ENCODE data around the gene PSKH1.

The PSKH1 gene

DNA sequence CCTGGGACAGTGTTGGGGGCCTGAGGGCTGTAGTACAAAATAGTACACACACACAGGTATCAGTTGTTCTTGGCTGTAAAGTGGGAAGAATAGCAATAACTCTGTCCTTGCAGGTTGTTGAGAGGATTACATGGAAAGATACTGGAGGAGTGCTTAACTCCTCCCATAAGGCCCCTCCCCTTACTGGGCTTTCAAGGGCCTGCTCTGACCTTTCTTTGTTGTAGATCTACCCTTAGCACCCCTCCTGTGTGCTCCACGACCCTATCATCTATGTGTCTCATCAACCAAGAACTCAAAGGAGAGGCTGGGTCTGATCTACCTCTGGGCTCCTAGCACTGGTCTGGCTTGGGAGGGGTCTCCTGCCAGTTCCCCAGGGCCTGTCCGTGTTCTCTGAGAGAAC, 28.5 kb upstream of the PSKH1 start:
- DNase-seq (ENCODE audit: low spot score), result no peak
- TF ChIP-seq, protein P1, sequence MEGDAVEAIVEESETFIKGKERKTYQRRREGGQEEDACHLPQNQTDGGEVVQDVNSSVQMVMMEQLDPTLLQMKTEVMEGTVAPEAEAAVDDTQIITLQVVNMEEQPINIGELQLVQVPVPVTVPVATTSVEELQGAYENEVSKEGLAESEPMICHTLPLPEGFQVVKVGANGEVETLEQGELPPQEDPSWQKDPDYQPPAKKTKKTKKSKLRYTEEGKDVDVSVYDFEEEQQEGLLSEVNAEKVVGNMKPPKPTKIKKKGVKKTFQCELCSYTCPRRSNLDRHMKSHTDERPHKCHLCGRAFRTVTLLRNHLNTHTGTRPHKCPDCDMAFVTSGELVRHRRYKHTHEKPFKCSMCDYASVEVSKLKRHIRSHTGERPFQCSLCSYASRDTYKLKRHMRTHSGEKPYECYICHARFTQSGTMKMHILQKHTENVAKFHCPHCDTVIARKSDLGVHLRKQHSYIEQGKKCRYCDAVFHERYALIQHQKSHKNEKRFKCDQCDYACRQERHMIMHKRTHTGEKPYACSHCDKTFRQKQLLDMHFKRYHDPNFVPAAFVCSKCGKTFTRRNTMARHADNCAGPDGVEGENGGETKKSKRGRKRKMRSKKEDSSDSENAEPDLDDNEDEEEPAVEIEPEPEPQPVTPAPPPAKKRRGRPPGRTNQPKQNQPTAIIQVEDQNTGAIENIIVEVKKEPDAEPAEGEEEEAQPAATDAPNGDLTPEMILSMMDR (conservative IDR thresholded peaks at IDR 0.05; ENCODE audit: low read depth), result no peak
- CTCF ChIA-PET, result interaction anchor here (1.3 kb wide), 1 partner anchor 192 kb away, joined by 4 read pairs; no protein-coding TSS in a partner anchor
- POLR2A ChIA-PET (ENCODE audit: low non-redundant PET), result interaction anchor here (0.7 kb wide), 1 partner anchor 20 kb away, joined by 3 read pairs; no protein-coding TSS in a partner anchor
- H3K27ac ChIP-seq, result peak overlapping the region; percentile 17; the same call in 1 of the 2 replicates

DNA sequence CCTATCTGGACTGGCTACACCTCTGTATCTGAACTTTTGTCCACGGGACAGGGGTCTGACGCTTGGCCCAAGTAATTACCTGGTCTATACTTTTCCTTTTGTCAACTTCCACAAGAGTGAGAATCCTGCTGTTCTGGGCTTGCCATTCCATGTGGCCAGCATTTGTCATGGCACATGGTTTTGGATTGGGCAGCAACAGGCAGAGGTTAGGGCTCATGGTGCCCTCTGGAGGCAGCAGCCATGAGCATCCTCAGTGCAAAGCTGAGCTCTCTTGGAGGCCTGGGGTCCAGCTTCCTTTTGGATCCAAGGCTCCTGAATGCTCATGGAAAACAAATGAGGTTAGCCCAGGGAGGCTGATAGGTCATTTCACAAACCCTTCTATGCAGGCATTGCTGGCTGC, 27.7 kb upstream of the PSKH1 start:
- peak overlapping the region; percentile 17; the same call in 1 of the 2 replicates for H3K27ac ChIP-seq
- DNase-seq (ENCODE audit: low spot score), result no peak
- TF ChIP-seq, protein P1 (conservative IDR thresholded peaks at IDR 0.05; ENCODE audit: low read depth), result no peak; the same call in 1 of the 2 replicates
- ChIA-PET CTCF (interaction anchor here (0.6 to 1.3 kb wide), 5 partner anchors 46 to 236 kb away, joined by 3 to 5 read pairs (median 4); no protein-coding TSS in a partner anchor), POLR2A (ENCODE audit: low non-redundant PET) (no interaction called here)

DNA sequence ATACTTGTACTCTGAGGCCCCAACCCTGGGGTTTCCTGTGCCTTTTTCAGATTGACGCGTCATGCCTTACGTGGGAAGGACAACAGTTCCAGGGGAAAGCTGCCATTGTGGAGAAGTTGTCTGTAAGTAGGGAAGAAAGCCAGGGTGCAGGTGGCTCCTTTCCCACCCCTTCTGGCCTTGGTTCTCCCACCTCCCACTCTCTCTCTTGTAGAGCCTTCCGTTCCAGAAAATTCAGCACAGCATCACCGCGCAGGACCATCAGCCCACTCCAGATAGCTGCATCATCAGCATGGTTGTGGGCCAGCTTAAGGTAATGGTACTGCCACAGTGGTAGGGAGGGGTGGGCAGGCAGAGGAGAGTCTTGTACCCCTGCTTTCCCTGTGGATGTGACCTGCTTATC, 24.8 kb upstream of the PSKH1 start:
- TF ChIP-seq, protein P1 (conservative IDR thresholded peaks at IDR 0.05; ENCODE audit: low read depth), result no peak
- H3K27ac ChIP-seq, result peak overlapping the region; percentile 30; the same call in 1 of the 2 replicates
- DNase-seq (ENCODE audit: low spot score), result no peak
- ChIA-PET POLR2A (ENCODE audit: low non-redundant PET) (no interaction called here), CTCF (interaction anchor here (0.6 kb wide), 1 partner anchor 61 kb away, joined by 4 read pairs; no protein-coding TSS in a partner anchor)

DNA sequence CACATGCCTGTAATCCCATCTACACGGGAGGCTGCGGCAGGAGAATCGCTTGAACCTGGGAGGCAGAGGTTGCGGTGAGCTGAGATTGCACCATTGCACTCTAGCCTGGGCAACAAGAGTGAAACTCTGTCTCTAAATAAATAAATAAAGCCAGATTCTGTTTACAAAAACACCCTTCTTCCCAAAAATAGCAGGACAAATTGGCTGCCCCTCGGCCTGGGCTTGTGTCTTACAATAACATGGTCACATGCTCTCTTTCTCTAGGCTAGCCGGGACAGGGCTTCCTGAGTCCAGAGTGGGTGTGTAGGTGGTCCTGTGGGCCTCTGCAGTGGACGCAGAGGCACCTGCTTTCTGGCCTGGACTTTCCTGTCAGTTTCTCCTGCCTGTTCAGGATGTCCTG, 23.4 kb upstream of the PSKH1 start:
- peak overlapping the region; percentile 56 for H3K27ac ChIP-seq
- ChIA-PET CTCF (interaction anchor here (1.4 kb wide), 1 partner anchor 202 kb away, joined by 5 read pairs; no protein-coding TSS in a partner anchor), POLR2A (ENCODE audit: low non-redundant PET) (no interaction called here)
- TF ChIP-seq, protein P1 (conservative IDR thresholded peaks at IDR 0.05; ENCODE audit: low read depth), result no peak
- DNase-seq (ENCODE audit: low spot score), result no peak

DNA sequence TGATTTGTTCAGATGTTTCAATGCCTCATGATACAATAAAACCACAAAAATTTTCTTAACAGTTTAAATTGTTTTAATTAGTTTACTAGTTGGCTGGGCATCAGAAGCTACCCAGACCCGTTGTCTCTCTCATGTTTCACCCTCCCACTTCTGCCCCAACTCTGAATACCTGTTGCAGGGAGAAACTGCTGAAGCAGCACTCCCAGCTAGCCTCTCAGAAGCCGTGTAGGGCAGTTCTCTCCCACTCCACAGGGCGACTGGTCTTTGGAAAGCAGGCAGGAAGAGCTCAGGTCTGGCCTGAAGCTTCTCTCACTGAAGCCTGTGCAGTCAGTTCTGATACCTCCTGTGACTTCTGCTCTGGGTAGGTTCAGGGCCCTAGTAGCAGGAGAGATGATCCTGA, 21.8 kb upstream of the PSKH1 start:
- peak overlapping the region; percentile 79 for H3K27ac ChIP-seq
- DNase-seq (ENCODE audit: low spot score), result no peak
- ChIA-PET POLR2A (ENCODE audit: low non-redundant PET) (interaction anchor here (0.6 to 0.8 kb wide), 2 partner anchors 12 to 25 kb away, joined by 3 to 4 read pairs; partner anchors contain the start of gene NUTF2), CTCF (interaction anchor here (1.2 to 1.7 kb wide), 4 partner anchors 12 to 55 kb away, joined by 3 to 9 read pairs (median 5); partner anchors contain the start of gene NRN1L)
- TF ChIP-seq, protein P1 (conservative IDR thresholded peaks at IDR 0.05; ENCODE audit: low read depth), result no peak

DNA sequence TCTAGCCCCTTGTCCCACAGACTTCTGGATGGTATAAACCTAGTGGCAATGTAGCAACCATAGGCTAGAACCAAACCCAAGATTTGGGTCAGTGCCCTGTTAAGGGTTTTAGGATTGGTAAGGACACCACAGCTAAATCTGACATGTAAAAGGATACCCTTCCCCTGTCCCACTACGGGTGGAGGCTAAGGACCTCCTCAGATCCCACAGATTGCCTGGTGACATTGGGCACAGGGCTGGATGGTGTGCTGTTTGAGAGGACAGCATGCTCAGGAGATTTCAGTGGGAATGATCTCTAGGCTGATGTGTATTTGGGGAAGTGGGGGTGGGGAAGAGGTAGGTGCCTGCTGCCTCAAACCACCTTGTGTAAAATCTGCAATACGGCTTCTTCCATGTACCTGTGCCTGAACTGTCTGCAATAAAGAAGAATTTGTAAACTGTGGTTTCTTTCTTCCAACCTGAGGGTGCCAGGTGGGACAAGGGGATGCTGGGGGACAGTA, 20.9 kb upstream of the PSKH1 start:
- ChIA-PET POLR2A (ENCODE audit: low non-redundant PET) (interaction anchor here (0.6 to 0.8 kb wide), 2 partner anchors 13 to 26 kb away, joined by 3 to 4 read pairs; partner anchors contain the start of gene NUTF2), CTCF (interaction anchor here (0.6 to 1.7 kb wide), 5 partner anchors 11 to 62 kb away, joined by 3 to 9 read pairs (median 3); partner anchors contain the start of gene NRN1L)
- no peak for DNase-seq (ENCODE audit: low spot score)
- TF ChIP-seq, protein P1 (conservative IDR thresholded peaks at IDR 0.05; ENCODE audit: low read depth), result no peak
- peak overlapping the region; percentile 79 for H3K27ac ChIP-seq

All from RWPE1 (cell line).